BLaER1 treated with 17β-estradiol and CSF1 and Interleukin-3, amounts not matched to agents 10 nM and 100 nM (cell line): ENCODE measurements around the gene KCNQ1OT1.

ENCODE experiments used
- H3K27ac ChIP-seq, 11 experiments: shearing (Covaris generic); formaldehyde crosslinking; 2 replicates each; pipeline ENCODE4 v1.8.1; 2022
- H3K27me3 ChIP-seq, 11 experiments: shearing (Covaris generic); formaldehyde crosslinking; 2 replicates each; pipeline ENCODE4 v1.8.1; 2022
- H3K36me3 ChIP-seq, 11 experiments: shearing (Covaris generic); formaldehyde crosslinking; 2 replicates each; pipeline ENCODE4 v1.8.1; 2022
- H3K4me1 ChIP-seq, 10 experiments: shearing (Covaris generic); formaldehyde crosslinking; 2 replicates each; pipeline ENCODE4 v1.8.1; 2022
- H3K4me2 ChIP-seq, 11 experiments: shearing (Covaris generic); formaldehyde crosslinking; 2 replicates each; pipeline ENCODE4 v1.8.1; 2022
- H3K4me3 ChIP-seq, 10 experiments: shearing (Covaris generic); formaldehyde crosslinking; 2 replicates each; pipeline ENCODE4 v1.8.1; 2022
- H3K9ac ChIP-seq, 11 experiments: shearing (Covaris generic); formaldehyde crosslinking; 2 replicates each; pipeline ENCODE4 v1.8.1; 2022
- H3K9me3 ChIP-seq, 11 experiments: shearing (Covaris generic); formaldehyde crosslinking; replicated peaks in 1 of 11; 2 replicates each; pipeline ENCODE4 v1.8.1; 2022
- H4K20me1 ChIP-seq, 11 experiments: shearing (Covaris generic); formaldehyde crosslinking; 2 replicates each; pipeline ENCODE4 v1.8.1; 2022
- Cebpa-rat ChIP-seq, 11 experiments: shearing (Covaris generic); IDR thresholded peaks; 2 replicates each; pipeline ENCODE4 v1.8.1; 2022

The KCNQ1OT1 gene

DNA sequence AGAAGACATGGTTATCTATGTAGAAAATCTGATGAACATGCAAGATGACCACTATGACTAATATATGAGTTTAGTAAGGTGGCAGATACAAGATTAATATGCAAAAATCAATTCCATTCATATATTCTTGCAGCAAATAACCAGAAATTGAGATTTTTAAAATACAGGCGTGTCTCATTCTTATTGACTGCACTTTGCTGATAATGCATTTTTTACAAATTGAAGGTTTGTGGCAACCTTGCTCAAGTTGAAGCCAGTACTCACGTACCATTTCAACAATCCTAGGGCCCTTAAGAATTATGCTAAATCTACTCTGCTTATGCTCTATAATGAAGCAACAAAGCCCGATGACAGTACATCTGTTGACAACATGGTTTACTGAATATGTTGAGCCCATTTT, 104.6 kb downstream of the KCNQ1OT1 start:
- Histone ChIP-seq H3K4me1 (no peaks in the 10 kb centered on the region), H3K27ac (no peak overlapping the region), H3K9me3 (peaks cover 15 to 28% (median 19%) of the 10 kb centered on the region in 11 experiments), H3K4me3 (no peak overlapping the region), H3K27me3 (no peaks in the 10 kb centered on the region), H3K4me2 (no peak overlapping the region), H3K9ac (no peak overlapping the region), H4K20me1 (peaks cover 0 to 3% (median 0%) of the 10 kb centered on the region in 11 experiments; a peak in 2 of 22 replicates), H3K36me3 (peaks cover 0 to 32% (median 0%) of the 10 kb centered on the region in 11 experiments; a peak in 9 of 22 replicates)
- TF ChIP-seq Cebpa-rat (IDR thresholded peaks at IDR 0.05) = no peak

GRCh38 chr11:2594267-2594666, 105.5 kb downstream of the KCNQ1OT1 start:
- Histone ChIP-seq H3K27me3 (no peaks in the 10 kb centered on the region), H3K36me3 (peaks cover 0 to 42% (median 0%) of the 10 kb centered on the region in 11 experiments; a peak in 9 of 22 replicates), H3K4me3 (no peak overlapping the region), H3K27ac (no peak overlapping the region), H3K4me2 (no peak overlapping the region), H3K9me3 (peaks cover 14 to 28% (median 19%) of the 10 kb centered on the region in 11 experiments), H3K4me1 (no peaks in the 10 kb centered on the region), H4K20me1 (peaks cover 0 to 3% (median 0%) of the 10 kb centered on the region in 11 experiments; a peak in 2 of 22 replicates), H3K9ac (no peak overlapping the region)
- no peak for TF ChIP-seq Cebpa-rat (IDR thresholded peaks at IDR 0.05)

DNA sequence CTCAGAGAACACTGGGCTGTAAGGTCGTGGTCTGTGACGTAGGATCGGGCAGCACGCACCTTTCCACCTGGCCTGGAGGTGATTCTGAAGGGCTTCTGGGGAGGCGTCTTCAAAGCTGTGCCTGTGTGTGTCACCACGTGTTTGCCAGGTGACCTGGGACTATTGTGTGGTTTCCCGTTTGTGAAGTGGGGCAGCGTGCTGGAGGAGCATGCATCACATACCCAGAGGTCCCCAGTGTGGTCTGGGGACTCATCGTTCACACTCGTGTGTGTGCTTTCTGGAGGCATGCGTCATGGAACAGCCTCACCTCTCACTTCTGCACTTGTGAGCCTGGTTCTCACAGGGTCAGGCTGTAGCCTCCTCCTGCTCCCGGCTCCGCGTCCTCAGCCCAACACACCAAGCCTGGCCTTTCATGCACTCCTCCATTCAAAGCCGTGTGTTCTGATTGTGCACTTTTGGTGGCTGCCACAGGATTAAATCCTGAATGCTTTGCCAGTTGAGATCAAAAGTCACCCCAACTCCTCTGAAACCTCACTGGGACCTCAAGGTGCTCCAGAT, 106.3 kb downstream of the KCNQ1OT1 start:
- H3K27me3 ChIP-seq = no peaks in the 10 kb centered on the region
- no peak for TF ChIP-seq Cebpa-rat (IDR thresholded peaks at IDR 0.05)

GRCh38 chr11:2592559-2593392, 107.0 kb downstream of the KCNQ1OT1 start:
- Histone ChIP-seq H3K36me3 (peaks cover 0 to 47% (median 0%) of the 10 kb centered on the region in 11 experiments; a peak in 7 of 22 replicates), H3K27me3 (no peaks in the 10 kb centered on the region), H4K20me1 (peaks cover 0 to 3% (median 0%) of the 10 kb centered on the region in 11 experiments; a peak in 2 of 22 replicates), H3K4me2 (no peak overlapping the region), H3K4me3 (no peak overlapping the region), H3K27ac (no peak overlapping the region), H3K9me3 (peaks cover 2 to 15% (median 7%) of the 10 kb centered on the region in 11 experiments; a peak in 18 of 22 replicates), H3K9ac (no peak overlapping the region), H3K4me1 (peaks cover 0 to 7% (median 0%) of the 10 kb centered on the region in 10 experiments; a peak in 1 of 20 replicates)
- no peak for TF ChIP-seq Cebpa-rat (IDR thresholded peaks at IDR 0.05)

More for the DNA sequence above, 106.3 kb downstream of the KCNQ1OT1 start:
- H3K4me1 ChIP-seq = peaks cover 0 to 7% (median 0%) of the 10 kb centered on the region in 10 experiments; a peak in 1 of 20 replicates
- H4K20me1 ChIP-seq = peaks cover 0 to 3% (median 0%) of the 10 kb centered on the region in 11 experiments; a peak in 2 of 22 replicates
- no peak overlapping the region for H3K4me3 ChIP-seq
- H3K4me2 ChIP-seq = no peak overlapping the region
- H3K27ac ChIP-seq = no peak overlapping the region
- peaks cover 9 to 22% (median 14%) of the 10 kb centered on the region in 11 experiments for H3K9me3 ChIP-seq
- H3K36me3 ChIP-seq = peaks cover 0 to 47% (median 0%) of the 10 kb centered on the region in 11 experiments; a peak in 8 of 22 replicates
- no peak overlapping the region for H3K9ac ChIP-seq

- no peaks in the 10 kb centered on the region for H3K27me3 ChIP-seq
- TF ChIP-seq Cebpa-rat (IDR thresholded peaks at IDR 0.05) = no peak
- H3K9me3 ChIP-seq = 0 out of 22 replicates have a peak, but pooled peaks cover 0 to 8% (median 0%) of the 10 kb centered on the region in 11 experiments
These were observed 108.0 kb downstream of the KCNQ1OT1 start for GRCh38 chr11:2591805-2592204.

DNA sequence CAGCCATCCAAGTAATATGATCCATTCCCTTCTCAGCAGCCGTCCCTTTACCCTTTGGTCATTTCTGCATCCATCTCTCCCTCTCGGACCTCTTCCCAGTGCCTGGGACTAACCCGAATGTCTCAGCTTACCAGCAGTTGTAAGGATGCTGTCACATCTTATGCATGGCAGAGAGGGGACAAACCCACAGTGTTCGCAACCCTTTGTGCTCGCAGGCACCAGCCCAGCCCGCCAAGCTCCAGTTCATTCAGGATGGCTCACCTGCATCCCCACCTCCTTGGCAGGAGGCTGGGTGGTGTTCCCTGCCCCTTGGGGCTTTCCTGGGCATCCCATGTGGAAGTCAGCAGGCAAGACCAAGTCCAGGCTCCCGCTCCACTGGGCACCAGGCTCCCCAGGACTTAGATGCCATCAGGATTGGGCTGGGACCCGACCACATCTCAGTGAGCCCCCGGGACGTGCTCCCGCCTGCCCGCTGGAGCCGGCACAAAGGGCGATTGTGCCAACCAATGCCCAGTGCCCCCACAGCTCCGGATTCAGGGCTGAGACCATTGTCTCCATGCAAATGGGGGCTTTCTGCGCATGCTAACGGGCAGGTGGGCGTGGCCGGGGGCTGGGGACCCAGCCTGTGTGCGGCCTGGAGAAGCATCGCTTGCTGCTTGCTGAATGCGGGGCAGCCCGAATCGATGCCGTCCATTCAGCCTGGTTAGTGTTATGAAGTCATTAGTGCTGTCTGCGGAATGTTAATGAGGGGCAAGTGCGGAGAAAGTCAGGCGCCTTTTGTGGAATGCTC, 108.6 kb downstream of the KCNQ1OT1 start:
- Histone ChIP-seq H3K9me3 (0 out of 22 replicates have a peak, but pooled peaks cover 0 to 3% (median 0%) of the 10 kb centered on the region in 11 experiments), H3K4me2 (no peak overlapping the region), H3K4me1 (peaks cover 0 to 7% (median 0%) of the 10 kb centered on the region in 10 experiments; a peak in 1 of 20 replicates), H3K36me3 (peaks cover 0 to 47% (median 0%) of the 10 kb centered on the region in 11 experiments; a peak in 7 of 22 replicates), H4K20me1 (peaks cover 0 to 3% (median 0%) of the 10 kb centered on the region in 11 experiments; a peak in 2 of 22 replicates), H3K4me3 (no peak overlapping the region), H3K27me3 (no peaks in the 10 kb centered on the region), H3K9ac (no peak overlapping the region), H3K27ac (no peak overlapping the region)
- TF ChIP-seq Cebpa-rat (IDR thresholded peaks at IDR 0.05) = no peak

More at GRCh38 chr11:2591805-2592204, 108.0 kb downstream of the KCNQ1OT1 start:
- Histone ChIP-seq H3K4me2 (no peak overlapping the region), H3K27ac (no peak overlapping the region), H3K4me3 (no peak overlapping the region), H4K20me1 (peaks cover 0 to 3% (median 0%) of the 10 kb centered on the region in 11 experiments; a peak in 2 of 22 replicates), H3K9ac (no peak overlapping the region), H3K36me3 (peaks cover 0 to 47% (median 0%) of the 10 kb centered on the region in 11 experiments; a peak in 7 of 22 replicates), H3K4me1 (peaks cover 0 to 7% (median 0%) of the 10 kb centered on the region in 10 experiments; a peak in 1 of 20 replicates)

DNA sequence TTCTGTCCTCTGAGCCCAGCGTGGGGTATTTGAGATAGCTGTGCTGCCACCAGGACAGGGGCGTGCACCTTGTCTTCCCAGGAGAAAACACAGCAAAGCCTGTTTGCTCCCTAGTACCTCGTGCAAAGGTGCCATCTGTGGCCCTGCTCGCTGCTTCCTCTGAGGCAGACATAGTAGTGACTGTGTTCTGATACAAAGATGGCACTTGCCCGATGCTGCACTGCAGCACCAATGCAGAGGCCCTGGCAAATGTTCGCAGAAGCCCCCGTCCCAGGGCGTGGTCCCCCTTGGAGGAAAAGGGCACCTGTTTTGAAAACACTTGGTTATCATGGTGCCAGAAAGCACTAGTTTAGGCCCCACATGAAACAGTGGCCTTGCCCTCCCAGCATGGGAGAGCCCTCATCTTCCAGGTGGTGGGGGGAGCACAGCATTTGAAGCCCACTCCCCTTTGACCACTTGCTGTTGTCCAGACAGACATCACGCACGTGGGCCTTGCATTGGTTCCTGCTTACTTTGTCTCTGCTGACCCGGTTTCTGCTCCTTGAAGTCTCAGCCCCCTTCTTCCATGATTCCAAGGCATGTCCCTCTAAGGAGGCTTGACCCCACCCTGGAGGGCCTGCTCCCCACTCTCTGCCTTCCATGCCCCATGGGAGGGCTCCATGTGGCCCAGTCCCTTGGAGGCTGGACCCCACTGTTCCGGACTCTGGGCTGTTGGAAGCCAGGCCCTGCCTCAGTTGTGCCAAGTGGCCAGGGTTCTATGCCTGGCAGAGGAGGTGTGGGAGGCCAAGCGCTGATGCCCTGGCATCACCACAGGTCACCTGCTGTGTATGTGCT, 109.4 kb downstream of the KCNQ1OT1 start:
- peaks cover 0 to 7% (median 0%) of the 10 kb centered on the region in 10 experiments; a peak in 1 of 20 replicates for H3K4me1 ChIP-seq
- no peak for TF ChIP-seq Cebpa-rat (IDR thresholded peaks at IDR 0.05)
- H3K9me3 ChIP-seq = no peaks in the 10 kb centered on the region
- H3K9ac ChIP-seq = no peak overlapping the region
- peaks cover 0 to 47% (median 0%) of the 10 kb centered on the region in 11 experiments; a peak in 6 of 22 replicates for H3K36me3 ChIP-seq
- H3K27me3 ChIP-seq = no peaks in the 10 kb centered on the region
- H3K4me3 ChIP-seq = no peak overlapping the region
- H4K20me1 ChIP-seq = peaks cover 0 to 4% (median 0%) of the 10 kb centered on the region in 11 experiments; a peak in 3 of 22 replicates
- no peak overlapping the region for H3K4me2 ChIP-seq
- no peak overlapping the region for H3K27ac ChIP-seq
